HAP-1 (cell line): ENCODE measurements around the gene PHF20.
A peak's percentile ranks its signal among the peaks of the same experiment; 100 is the strongest.
"Not testable (repeated sequence)": the region's sequence is repeated elsewhere in the genome, so short reads cannot be mapped to it uniquely, and the experiment has no call there.

Experiments used
- DNase-seq, 2 experiments: peaks; one replicate each; pipeline ENCODE4 v3.0.0-alpha.2; 2016 to 2020; ENCODE audit warnings: low spot score in 2 of 2
- H3K27me3 ChIP-seq: fragments of 250-450 bp; sonication (Bioruptor Pico); 2 replicates; pipeline ENCODE4 v1.5.1; 2020; ENCODE audit warnings: low read depth, mild to moderate bottlenecking, moderate library complexity
- H3K36me3 ChIP-seq: fragments of 250-450 bp; sonication (Bioruptor Pico); replicated peaks from 2 replicates; pipeline ENCODE4 v1.5.1; 2020; ENCODE audit warnings: mild to moderate bottlenecking
- H3K4me1 ChIP-seq: fragments of 250-450 bp; sonication (Bioruptor Pico); 2 replicates; pipeline ENCODE4 v1.5.1; 2020; ENCODE audit warnings: mild to moderate bottlenecking
- H3K4me3 ChIP-seq: fragments of 250-450 bp; sonication (Bioruptor Pico); 2 replicates; pipeline ENCODE4 v1.5.1; 2020; ENCODE audit warnings: mild to moderate bottlenecking, moderate library complexity
- H3K9me3 ChIP-seq: fragments of 250-450 bp; sonication (Bioruptor Pico); 2 replicates; pipeline ENCODE4 v1.5.1; 2020; ENCODE audit warnings: mild to moderate bottlenecking, moderate library complexity
- in situ Hi-C: fragments of 300-500 bp; cut with MboI; formaldehyde crosslinking; loops from 3 replicates; pipeline ENCODE4 v1.14.3; 2020; ENCODE audit warnings: low sequenced_read_pairs, inconsistent platforms, mixed read lengths

PHF20 gene

DNA sequence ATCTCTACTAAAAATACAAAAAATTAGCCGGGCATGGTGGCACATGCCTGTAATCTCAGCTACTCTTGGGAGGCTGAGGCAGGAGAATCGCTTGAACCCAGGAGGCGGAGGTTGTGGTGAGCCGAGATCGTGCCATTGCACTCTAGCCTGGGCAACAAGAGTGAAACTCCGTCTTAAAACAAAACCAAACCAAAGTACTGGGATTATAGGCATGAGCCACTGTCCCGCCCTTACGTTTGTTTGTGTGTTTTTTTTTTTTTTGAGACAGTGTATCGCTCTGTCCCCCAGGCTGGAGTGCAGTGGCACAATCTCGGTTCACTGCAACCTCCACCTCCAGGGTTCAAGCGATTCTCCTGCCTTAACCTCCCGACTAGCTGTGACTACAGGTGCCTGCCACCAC is 12.0 kb downstream of the PHF20 start:
- H3K9me3 ChIP-seq, H3K4me1 ChIP-seq, in situ Hi-C loops, DNase-seq, H3K27me3 ChIP-seq, H3K4me3 ChIP-seq: not testable (repeated sequence)
- H3K36me3 ChIP-seq: peaks cover 13% of the 10 kb centered on the region

GRCh38 chr20:35785541-35785940 is 13.7 kb downstream of the PHF20 start:
- H3K27me3 ChIP-seq, H3K4me3 ChIP-seq, in situ Hi-C loops, H3K9me3 ChIP-seq, H3K4me1 ChIP-seq, DNase-seq: not testable (repeated sequence)
- H3K36me3 ChIP-seq: peaks cover 13% of the 10 kb centered on the region

DNA sequence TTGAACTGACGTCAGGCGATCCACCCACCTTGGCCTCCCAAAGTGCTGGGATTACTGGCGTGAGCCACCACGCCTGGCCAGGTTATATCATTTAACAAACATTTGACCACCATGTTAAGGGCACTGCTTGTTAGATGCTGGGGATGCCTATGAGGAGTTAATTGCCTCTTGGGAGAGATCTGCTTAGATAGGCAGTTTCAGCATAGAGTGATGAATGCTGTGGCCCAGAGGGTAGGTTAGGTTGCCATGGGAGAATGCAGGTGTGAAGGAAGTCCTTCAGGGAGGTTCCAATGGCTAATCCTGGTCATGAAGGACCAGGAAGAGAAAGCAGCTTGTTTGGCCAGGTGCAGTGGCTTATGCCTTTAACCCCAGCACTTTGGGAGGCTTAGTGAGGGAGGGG is 17.0 kb downstream of the PHF20 start:
- Histone ChIP-seq H3K9me3 (no peaks in the 10 kb centered on the region), H3K36me3 (peaks cover 2% of the 10 kb centered on the region; the same call in 1 of the 2 replicates), H3K4me1 (no peaks in the 10 kb centered on the region), H3K27me3 (no peaks in the 10 kb centered on the region), H3K4me3 (no peak overlapping the region)
- in situ Hi-C loops: no loop called here
- no peak for DNase-seq

GRCh38 chr20:35791097-35791496 is 19.3 kb downstream of the PHF20 start:
- Histone ChIP-seq H3K27me3 (no peaks in the 10 kb centered on the region), H3K36me3 (no peaks in the 10 kb centered on the region), H3K9me3 (no peaks in the 10 kb centered on the region), H3K4me1 (no peaks in the 10 kb centered on the region), H3K4me3 (no peak overlapping the region)
- in situ Hi-C loops: no loop called here
- DNase-seq: no peak

DNA sequence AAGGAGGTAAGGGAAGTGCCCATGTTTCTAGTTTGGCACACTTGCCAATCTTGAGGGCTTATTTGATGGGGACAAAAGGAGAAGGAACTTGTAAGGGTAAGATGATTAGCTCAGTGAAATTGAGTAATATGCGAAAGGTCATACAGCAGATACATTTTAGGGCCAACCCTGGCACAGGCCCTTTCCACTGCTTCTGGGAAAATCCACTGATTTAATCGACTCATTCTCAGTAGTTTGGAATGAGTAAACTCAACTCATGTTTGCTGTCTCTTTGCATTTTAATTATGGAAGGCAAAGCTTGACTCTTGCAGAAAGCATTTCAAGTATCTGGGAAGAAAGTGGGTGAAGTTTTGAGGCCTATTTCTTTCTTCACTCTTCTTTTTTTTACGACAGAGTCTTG is 20.0 kb downstream of the PHF20 start:
- in situ Hi-C loops: no loop called here
- no peaks in the 10 kb centered on the region for H3K36me3 ChIP-seq

GRCh38 chr20:35792740-35793139 is 20.9 kb downstream of the PHF20 start:
- Histone ChIP-seq H3K4me3 (no peak overlapping the region), H3K4me1 (no peaks in the 10 kb centered on the region), H3K27me3 (no peaks in the 10 kb centered on the region), H3K36me3 (no peaks in the 10 kb centered on the region), H3K9me3 (no peaks in the 10 kb centered on the region)
- in situ Hi-C loops: no loop called here
- DNase-seq: no peak

More for the DNA sequence above, 20.0 kb downstream of the PHF20 start:
- H3K4me1 ChIP-seq: no peaks in the 10 kb centered on the region
- no peak overlapping the region for H3K4me3 ChIP-seq
- H3K27me3 ChIP-seq: no peaks in the 10 kb centered on the region
- DNase-seq: no peak
- no peaks in the 10 kb centered on the region for H3K9me3 ChIP-seq

GRCh38 chr20:35796571-35796970 is 24.8 kb downstream of the PHF20 start:
- H3K4me1 ChIP-seq: no peaks in the 10 kb centered on the region
- no peaks in the 10 kb centered on the region for H3K27me3 ChIP-seq
- no peak for DNase-seq
- H3K9me3 ChIP-seq: no peaks in the 10 kb centered on the region
- in situ Hi-C loops: no loop called here
- H3K4me3 ChIP-seq: no peak overlapping the region
- no peaks in the 10 kb centered on the region for H3K36me3 ChIP-seq

GRCh38 chr20:35801865-35802264 is 30.1 kb downstream of the PHF20 start:
- Histone ChIP-seq H3K4me3 (no peak overlapping the region), H3K9me3 (no peaks in the 10 kb centered on the region), H3K27me3 (no peaks in the 10 kb centered on the region), H3K4me1 (no peaks in the 10 kb centered on the region), H3K36me3 (peaks cover 9% of the 10 kb centered on the region; the same call in 1 of the 2 replicates)
- DNase-seq: no peak
- in situ Hi-C loops: no loop called here

DNA sequence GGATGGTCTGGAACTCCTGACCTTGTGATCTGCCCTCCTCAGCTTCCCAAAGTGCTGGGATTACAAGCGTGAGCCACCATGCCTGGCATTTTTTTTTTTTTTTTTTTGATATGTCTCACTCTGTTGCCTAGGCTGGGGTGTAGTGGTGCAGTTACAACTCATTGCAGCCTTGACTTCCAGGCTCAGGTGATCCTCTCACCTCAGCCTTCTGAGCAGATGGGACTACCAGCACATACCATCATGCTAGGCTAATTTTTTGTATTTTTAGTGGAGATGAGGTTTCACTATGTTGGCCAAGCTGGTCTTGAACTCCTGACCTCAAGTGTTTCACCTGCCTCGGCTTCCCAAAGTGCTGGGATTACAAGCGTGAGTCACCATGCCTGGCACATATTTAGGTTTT is 34.3 kb downstream of the PHF20 start:
- Histone ChIP-seq H3K27me3 (no peaks in the 10 kb centered on the region), H3K9me3 (no peaks in the 10 kb centered on the region), H3K36me3 (peaks cover 9% of the 10 kb centered on the region; the same call in 1 of the 2 replicates), H3K4me3 (no peak overlapping the region), H3K4me1 (no peaks in the 10 kb centered on the region)
- no peak for DNase-seq
- in situ Hi-C loops: no loop called here

DNA sequence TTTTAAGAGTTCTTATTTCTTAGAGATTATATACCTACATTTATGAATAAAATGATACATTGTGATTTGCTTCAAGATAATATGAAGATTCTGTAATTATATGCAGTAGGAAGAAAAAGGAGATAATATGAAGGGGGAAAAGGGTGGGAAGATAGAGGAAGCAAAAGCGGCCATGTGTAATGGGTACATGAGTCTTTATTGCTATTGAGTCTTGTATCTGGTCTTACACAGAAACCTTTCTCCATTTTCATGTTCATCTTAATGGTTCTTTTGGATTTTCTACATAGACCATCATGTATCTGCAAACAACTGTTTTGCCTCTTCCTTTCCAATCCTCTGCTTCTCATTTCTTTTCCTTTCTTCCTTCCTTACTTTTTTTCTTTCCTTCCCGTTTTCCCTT is 36.1 kb downstream of the PHF20 start:
- Histone ChIP-seq H3K4me3 (no peak overlapping the region), H3K9me3 (no peaks in the 10 kb centered on the region), H3K36me3 (peaks cover 7% of the 10 kb centered on the region), H3K4me1 (no peaks in the 10 kb centered on the region), H3K27me3 (no peaks in the 10 kb centered on the region)
- in situ Hi-C loops: no loop called here
- DNase-seq: no peak

- Histone ChIP-seq H3K9me3 (no peaks in the 10 kb centered on the region), H3K36me3 (peaks cover 6% of the 10 kb centered on the region; the same call in 1 of the 2 replicates), H3K4me3 (no peak overlapping the region), H3K4me1 (peaks cover 9% of the 10 kb centered on the region), H3K27me3 (no peaks in the 10 kb centered on the region)
- no peak for DNase-seq
- in situ Hi-C loops: no loop called here
Measured at GRCh38 chr20:35820715-35821114, 48.9 kb downstream of the PHF20 start.

DNA sequence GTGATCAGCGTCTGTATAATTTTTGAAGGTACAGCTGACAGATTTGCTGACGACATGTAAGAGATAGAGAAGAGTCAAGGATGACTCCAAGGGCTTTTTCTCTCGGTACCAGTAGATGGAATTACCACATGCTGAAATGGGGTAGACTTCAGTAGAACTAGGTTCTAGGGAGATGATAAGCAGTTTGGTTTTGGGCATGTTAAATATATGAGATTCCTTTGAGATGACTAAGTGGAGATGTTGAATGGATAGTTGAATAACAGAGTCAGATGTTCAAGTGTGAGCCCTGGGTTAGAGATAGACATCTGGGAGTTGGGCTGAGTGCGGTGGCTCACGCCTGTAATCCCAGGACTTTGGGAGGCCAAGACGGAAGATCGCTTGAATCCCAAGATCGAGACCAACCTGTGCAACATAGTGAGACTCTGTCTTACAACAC is 50.0 kb downstream of the PHF20 start:
- Histone ChIP-seq H3K36me3 (peaks cover 6% of the 10 kb centered on the region; the same call in 1 of the 2 replicates), H3K4me1 (peaks cover 9% of the 10 kb centered on the region), H3K4me3 (no peak overlapping the region), H3K27me3 (no peaks in the 10 kb centered on the region), H3K9me3 (no peaks in the 10 kb centered on the region)
- in situ Hi-C loops: no loop called here
- DNase-seq: no peak

DNA sequence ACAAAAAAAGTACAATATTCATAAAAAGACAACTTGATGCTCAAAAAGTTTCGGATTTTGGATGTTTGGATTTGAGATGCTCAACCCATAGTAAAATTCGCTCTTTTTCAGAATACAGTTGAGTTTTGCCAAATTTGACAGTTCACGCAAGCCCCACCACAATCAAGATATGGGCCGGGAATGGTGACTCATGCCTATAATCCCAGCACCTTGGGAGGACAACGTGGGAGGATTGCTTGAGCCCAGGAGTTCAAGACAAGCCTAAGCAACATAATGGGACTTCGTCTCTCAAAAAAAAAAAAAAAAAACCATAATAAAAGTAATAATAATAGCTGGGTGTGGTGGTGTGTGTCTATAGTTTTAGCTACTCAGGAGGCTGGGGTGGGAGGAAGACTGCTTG is 51.3 kb downstream of the PHF20 start:
- H3K4me1 ChIP-seq: peaks cover 9% of the 10 kb centered on the region
- in situ Hi-C loops: no loop called here
- DNase-seq: peak in 1 of 2 experiments; percentile 14

DNA sequence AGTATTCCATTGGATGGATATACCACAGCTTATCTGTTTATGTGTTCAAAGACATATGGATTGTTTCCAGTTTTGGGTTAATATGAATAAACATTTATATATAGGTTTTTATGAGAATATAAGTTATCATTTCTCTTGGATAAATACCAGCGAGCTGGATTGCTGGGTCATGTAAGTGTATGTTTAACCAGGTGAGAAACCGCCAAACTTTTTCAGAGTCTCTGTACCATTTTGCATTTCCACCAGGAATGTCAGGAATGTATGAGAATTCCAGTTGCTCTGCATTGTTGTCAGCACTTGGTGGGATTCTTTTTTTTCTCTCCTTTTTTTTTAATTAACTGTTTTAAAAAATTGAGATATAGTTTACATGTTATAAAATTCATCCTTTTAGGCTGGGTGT is 52.1 kb downstream of the PHF20 start:
- DNase-seq: no peak
- Histone ChIP-seq H3K9me3 (no peaks in the 10 kb centered on the region), H3K4me3 (no peak overlapping the region), H3K4me1 (peaks cover 9% of the 10 kb centered on the region), H3K36me3 (peaks cover 6% of the 10 kb centered on the region; the same call in 1 of the 2 replicates), H3K27me3 (no peaks in the 10 kb centered on the region)
- in situ Hi-C loops: no loop called here

More for the DNA sequence above, 51.3 kb downstream of the PHF20 start:
- Histone ChIP-seq H3K9me3 (no peaks in the 10 kb centered on the region), H3K4me3 (no peak overlapping the region), H3K36me3 (peaks cover 6% of the 10 kb centered on the region; the same call in 1 of the 2 replicates), H3K27me3 (no peaks in the 10 kb centered on the region)

DNA sequence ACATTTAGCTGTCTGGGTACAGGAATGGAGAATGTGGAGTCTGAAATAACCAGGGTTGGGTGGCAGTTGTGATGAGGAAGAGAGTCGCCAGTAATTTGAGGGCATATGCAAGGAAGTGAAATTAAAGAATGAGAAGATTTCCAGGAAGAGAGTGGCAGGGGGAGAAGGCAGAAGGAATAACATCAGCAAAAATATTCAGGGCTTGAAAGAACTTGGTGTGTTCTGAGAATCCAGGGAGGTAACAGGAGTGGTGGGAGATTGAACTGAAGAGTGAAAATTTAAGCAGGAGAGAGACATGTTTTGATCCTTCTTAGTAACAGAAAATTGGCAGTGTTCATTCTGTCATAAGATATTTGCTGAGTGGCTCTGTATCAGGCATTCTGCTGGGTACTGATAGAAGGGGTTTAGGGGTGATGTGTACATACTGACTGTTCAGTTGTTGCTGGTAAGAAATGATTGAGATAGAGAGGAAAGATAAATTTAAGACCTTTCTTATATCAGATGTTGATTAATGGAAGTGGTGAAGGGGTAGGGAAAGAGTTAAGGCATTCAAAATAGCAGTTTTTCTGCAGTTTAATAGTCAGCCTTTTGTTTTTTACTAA is 54.7 kb downstream of the PHF20 start:
- Histone ChIP-seq H3K36me3 (peaks cover 6% of the 10 kb centered on the region), H3K4me3 (no peak overlapping the region), H3K4me1 (no peaks in the 10 kb centered on the region), H3K27me3 (no peaks in the 10 kb centered on the region), H3K9me3 (no peaks in the 10 kb centered on the region)
- in situ Hi-C loops: no loop called here
- DNase-seq: no peak
